Activated CD4-positive, alpha-beta T cell treated with anti-CD3 and anti-CD28 coated beads for 24 hours (primary cell): ENCODE data around the gene TUB.

Experiments
- DNase-seq, 2 donors: peaks; one replicate each; pipeline ENCODE4 v3.0.0-alpha.2; 2020; ENCODE audit warnings: low read depth in 2 of 2

The TUB gene, protein sequence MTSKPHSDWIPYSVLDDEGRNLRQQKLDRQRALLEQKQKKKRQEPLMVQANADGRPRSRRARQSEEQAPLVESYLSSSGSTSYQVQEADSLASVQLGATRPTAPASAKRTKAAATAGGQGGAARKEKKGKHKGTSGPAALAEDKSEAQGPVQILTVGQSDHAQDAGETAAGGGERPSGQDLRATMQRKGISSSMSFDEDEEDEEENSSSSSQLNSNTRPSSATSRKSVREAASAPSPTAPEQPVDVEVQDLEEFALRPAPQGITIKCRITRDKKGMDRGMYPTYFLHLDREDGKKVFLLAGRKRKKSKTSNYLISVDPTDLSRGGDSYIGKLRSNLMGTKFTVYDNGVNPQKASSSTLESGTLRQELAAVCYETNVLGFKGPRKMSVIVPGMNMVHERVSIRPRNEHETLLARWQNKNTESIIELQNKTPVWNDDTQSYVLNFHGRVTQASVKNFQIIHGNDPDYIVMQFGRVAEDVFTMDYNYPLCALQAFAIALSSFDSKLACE

GRCh38 chr11:8080674-8081590 lies at the start of gene TUB:
TSS of gene TUB (plus strand) at chr11:8081211. CDS start at chr11:8081511, 300 bp downstream.
- DNase-seq, result peak in 1 of 2 donors; percentile 7

DNA sequence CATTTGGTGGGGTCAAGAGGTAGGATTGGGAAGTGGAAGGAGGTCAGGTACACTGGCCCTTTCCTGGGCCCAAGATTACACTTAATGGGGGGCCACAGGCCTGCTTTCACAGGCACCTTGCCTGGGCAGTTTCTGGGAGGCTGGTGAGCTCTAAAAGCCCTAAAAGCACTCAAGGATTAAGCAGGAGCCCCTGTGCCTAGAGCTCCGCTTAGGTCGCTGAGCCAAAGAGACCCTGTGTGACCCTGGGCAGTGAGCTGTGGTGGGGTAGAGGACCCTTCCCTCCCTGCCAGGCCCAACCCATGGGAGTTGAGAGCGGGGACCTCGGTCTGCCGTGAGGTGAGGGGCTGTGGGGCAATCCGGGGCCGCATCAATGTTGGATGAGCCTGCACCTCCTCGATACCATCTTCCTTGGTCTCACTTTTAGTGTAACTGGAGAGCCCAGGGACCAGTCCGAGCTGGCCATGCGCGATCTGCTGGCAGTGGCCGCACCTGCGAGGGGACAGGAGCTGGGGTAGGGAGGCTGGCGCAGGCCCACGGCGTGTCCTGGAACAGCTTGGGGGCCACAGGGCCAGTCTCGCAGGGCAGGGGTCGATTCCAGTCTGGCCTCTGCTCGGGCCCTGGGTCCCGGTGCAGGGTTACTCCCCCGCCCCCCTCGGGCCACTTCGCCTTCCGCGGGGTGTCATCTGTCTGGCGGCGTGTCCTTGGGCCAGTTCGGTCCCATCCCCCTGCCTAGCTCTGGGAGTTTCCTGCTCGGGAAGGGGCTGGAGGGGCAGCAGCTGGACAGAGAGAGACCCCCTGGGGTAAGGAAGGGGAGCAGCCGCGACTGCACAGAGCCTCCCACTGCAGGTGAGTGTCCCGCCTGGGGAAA lies 49.5 kb upstream of the TUB start:
- DNase-seq, result no peak

DNA sequence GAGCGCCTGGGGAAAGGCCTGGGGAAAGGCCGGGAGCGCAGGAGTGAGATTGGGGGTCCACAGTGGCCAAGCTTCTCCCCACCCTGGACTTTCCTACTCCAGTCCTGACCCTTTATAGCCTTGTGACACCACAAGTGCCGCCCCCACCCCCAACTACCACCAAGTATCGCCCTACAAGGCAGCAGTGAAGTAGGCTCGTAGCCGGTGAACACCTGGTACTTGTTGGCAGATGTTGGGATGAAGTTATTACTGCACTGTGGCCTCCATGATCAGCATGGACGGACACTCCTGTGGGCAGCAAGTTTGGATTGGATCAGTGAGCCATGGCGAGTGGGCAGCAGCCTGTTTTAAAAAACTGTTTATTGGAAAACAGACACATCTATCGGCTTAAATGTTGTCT lies 48.9 kb upstream of the TUB start:
- DNase-seq, result no peak

GRCh38 chr11:8032576-8033304 lies 48.3 kb upstream of the TUB start:
- no peak for DNase-seq

DNA sequence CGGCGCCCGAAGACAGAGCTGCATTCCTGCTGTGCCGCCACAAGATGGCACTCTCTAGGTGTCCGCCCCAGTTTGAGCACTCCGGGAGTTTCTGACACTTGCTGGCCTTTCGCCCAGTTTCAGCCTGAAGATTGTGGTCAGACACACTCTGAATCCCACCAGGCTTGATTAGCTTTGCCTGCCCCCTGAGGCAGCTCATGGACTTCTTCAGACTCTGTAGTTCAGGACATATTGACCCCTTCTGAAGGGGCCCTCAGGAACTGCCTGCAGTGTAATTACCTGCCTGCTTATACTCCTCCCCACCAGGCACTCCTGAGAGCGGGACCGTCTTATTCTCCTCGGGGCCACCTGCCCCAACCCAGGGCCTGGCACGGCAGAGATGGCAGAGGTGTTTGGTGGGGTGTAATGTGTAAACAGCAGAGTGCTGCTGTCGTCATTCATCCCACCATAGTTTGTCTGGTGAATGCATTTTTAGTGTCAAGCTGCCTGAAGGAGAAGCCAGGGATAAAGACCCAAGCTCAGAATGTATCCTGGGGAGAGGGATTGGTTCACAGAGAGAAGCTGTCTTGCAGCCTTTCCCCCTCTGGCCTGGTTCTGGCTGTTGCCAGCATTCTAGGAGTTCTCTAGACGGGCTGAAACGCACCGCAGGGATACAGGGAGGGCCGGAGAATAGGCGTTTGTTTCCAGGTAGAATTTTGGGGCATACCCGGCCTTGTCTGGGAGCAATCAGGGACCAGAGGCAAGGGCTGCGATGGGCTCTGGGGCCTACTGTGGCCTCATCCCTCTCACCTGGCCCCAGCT lies 47.5 kb upstream of the TUB start:
- peak in 1 of 2 donors; percentile 33 for DNase-seq

DNA sequence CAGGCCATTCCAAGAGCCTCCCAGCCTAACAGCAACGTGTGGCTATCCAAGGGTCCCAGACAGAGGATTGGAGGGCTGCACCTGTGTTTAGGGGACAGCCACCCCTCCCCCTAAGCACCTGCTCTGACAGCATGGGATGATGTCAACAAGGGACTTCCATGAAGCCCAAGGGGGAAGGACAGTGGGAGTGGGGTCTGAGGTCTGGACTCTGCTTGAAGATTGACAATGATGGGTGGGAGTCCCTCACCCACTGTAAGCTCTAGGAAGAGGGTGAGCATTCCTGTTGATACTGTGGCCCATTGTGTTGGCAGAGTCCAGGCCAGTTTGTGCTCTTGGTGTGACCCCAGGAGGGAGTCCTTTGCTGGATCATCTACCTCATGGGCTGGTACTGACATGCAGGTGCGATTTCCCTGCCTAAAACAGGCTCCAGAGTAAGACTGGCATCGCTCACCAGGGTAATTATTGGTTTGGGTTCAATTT lies 46.9 kb upstream of the TUB start:
- DNase-seq, result no peak

GRCh38 chr11:8034604-8035190 lies 46.3 kb upstream of the TUB start:
- DNase-seq, result no peak

- DNase-seq, result no peak
Observed at GRCh38 chr11:8035200-8035855, 45.7 kb upstream of the TUB start.

- DNase-seq, result no peak
Observed at GRCh38 chr11:8036002-8036802, 44.8 kb upstream of the TUB start.

DNA sequence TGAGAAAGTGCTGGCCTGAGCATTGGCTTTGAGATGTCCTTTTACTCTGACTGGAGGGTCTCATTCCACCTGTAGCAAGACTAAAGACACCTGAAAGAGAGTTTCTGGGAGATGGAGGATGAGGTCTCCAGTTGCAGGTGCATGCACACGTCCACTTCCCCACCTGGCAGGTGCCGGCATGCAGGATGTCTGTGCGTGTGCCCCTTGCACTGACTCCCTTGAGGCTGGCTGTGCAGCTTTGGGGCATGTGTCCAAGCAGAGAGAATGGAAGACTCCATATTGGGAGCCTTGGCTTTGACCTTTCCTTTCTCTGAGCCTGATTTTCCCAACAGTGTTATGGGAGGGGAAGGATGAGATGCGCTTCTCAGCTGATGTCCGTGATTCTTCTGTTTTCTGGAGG lies 44.0 kb upstream of the TUB start:
- no peak for DNase-seq

GRCh38 chr11:8038393-8038792 lies 42.6 kb upstream of the TUB start:
- no peak for DNase-seq

DNA sequence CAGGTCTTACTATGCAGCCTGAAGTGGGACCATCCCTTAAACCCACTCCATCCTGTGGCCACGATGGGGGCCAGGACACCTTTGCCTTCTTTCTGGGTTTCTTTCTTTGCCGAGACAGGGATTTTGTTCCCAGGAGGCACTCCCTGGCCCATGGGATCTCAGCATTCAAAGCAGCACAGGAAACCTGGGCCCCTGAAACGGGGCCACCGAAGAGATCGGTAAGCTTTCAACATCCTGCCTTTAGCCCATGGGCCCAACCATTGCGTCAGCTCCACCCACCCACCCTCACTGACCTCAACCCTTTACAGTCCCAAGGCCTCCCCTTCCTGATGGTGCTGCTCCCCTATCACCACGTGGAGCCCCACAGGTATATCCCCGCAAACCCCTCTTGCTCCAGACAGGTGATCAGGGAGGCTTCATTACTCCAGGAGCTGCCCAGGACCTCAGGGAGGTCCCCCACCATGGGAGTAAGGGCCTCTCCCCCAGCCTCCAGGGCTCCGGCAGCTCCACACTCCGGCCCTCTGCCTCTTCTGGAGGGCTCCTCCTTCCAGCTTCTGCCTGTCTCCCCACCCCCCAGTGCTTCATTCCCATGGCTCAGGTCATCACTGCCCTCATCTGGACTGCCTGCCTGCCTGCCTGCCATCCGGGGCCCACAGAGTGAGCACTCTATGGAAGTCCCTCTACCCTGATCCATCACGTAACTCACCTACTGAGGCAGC lies 42.0 kb upstream of the TUB start:
- DNase-seq, result no peak

DNA sequence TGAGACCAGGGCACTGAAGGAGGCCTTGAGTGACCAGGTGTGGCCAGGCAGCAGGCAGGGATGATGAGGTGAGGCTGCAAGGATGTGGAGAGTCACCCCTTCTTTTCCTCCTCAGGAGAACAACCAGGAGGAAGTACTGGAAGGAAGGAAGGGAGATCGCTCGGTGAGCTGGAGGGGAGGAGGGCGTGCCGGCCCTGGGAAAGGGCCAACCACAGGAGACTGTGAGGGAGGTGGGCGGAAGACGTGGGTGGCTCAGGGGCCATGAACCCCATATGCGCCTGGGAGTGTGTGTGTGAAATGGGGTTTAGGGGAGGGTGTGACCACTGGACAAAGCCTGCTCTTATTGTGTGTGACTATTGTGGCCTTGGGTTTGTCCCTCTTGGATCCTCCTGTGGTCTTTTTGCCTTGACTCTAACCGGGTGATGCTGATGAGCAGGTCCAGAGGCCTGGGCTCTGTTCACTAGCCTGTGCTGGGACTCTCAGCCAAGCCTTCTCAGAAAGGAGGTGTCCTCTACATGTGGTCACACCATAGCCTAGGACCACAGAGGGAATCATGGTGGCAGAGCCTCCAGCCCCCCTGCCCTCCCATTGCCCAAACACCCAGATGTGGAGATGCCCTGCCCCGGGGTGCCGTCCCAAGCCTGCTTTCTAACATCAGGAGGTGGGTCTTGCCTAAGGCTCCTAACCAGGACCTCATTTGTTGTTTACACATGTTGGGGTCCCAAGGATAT lies 41.3 kb upstream of the TUB start:
- no peak for DNase-seq

- DNase-seq, result no peak
Observed at GRCh38 chr11:8040261-8040920, 40.6 kb upstream of the TUB start.

DNA sequence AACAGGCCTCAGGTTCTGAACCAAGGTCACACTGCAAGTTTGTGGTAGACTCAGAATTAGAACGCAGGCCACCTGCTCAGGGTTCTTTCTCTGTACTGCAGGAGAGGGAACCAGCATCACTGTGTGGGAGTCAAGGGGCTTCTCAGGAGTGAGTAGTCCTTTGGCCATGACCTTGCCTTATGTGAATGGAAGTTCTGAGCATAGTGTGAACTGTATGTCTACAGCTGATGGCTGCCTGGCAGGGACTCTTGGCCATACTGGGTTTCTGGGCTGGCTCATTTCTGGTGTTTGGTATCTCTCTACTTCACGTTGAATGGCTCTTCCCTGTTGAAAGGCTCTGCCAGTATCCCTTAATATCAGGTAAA lies 40.1 kb upstream of the TUB start:
- DNase-seq, result no peak

GRCh38 chr11:8041576-8041975 lies 39.4 kb upstream of the TUB start:
- DNase-seq, result no peak
